Measurements from ENCODE around the gene TSPAN5.
"Not testable (repeated sequence)": the region's sequence is repeated elsewhere in the genome, so short reads cannot be mapped to it uniquely, and the experiment has no call there.

TSPAN5 gene

DNA sequence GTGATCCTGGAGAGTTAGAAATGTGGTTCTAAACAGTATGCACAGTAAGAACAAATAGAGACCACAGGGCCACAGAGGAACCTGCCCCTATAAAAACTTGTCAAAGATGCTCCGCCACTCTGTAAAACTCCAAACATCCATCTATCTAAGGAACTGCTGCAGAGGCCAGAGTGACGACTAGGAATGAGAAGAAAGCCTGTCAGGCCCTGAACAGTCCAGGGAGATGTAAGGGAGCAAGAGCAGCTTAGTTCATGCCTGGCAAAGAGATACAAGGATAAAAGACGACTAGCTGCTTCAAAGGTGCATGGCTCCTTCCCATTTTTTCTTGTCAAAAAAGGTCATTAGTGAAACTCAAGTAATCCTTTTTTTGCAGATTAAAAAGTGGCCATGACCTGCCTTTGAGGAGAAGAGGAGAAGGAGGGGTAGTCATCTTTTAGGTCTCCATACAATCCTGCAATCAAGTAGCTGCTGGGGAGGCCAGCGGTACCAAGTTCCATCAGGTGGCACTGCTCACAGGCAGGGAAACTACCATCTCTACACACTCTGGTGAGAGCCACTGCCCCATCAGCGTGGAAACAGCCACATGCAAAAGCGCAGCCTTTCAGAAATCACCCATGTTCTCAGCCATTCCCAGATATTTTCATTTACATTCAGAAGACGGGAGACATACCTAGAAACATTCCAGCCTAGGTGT, 162.1 kb downstream of the TSPAN5 start:
- DNase-seq (ENCODE audit: low read depth), result no peak

DNA sequence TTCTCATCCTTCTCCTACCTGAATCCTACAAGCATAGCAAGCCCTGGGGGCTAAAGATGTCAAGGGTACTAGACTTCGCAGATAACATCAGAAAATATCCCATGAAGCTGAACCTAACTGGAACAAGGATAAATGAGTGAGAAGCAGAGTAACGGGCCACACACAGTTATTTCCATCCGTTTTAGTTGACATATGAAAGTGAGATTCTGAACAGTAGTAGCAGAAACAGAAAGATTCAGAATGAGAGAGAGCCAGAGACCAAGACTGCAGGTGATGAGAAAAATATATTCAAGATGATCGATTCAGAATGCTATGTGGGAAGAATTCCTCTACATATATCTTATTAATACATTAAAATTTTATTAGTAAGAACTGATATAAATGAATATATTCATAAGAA, 165.1 kb downstream of the TSPAN5 start:
- no peak for DNase-seq (ENCODE audit: low read depth)

DNA sequence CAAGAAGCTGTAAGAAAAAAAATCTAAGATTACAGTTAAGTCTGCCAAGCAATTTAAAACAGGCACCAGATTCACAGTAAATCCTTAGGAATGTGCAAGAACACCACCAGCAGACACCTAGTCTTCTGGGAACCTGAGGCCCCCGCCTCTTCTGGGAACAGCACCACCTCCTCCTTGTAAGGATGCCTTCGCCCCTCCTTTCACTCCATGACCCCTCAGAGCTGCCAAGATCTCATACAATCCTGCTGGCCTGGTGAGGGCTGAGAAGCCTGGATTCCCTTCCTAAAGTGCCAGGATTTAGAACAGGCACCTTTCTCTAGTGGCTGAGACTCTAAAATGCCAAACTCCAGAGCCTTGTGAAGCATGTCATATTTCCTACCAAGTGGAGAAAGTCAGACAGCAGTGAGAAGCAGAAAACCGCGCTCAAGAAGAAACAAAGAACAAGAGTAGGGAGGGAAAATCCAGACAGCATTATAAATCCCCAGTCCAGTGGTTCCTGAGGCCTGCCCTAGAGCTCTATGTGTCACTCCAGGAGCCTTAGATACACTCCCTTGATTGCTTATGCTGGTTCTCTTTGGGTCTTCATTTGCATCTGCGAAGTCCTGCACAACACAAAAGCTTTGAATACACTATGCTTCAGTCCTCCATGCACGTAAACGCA, 166.4 kb downstream of the TSPAN5 start:
- no peak for DNase-seq (ENCODE audit: low read depth)

DNA sequence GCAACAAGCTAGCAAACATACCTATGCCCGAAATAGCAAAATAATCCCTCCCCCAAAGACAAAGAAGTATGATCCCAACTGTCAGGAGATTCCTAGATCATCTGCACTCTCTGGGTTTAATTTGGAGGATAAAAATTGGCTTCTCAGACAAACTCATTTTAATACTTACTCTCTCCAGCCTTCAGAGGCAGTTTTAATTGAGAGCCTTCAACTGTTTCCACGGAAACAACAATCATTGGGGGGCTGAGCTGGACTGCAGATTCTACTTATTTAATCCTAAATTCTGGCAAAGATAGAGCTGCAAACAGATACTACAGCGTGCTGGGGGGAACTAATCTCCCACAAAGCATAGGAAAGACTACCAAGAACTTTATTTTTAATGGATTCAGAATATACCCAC, 168.2 kb downstream of the TSPAN5 start:
- DNase-seq (ENCODE audit: low read depth), result no peak

DNA sequence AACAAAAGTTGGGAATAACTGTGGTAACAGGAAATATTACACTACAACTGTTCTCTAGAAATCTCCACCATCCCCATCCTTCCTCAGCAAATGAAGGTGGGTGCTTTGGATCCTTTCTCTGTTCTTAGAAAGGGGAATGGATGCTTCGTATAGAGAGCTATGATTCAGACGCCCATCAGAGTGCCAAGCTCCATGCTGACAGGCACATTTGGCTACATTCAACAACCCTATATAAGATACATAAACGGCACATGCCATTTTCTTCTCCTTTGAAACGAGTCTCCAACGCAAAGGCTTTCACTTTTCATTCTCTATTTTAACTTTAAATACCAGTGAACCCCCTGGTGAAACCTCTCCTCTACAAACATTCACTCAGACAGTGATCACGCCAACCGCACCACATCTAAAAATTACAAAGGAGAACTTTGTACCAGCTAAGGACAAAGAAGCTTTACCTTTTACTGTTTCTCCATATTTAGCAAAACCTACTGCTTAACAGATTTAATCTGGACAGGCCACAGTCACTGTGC, 172.5 kb downstream of the TSPAN5 start:
- DNase-seq (ENCODE audit: low read depth), result no peak

DNA sequence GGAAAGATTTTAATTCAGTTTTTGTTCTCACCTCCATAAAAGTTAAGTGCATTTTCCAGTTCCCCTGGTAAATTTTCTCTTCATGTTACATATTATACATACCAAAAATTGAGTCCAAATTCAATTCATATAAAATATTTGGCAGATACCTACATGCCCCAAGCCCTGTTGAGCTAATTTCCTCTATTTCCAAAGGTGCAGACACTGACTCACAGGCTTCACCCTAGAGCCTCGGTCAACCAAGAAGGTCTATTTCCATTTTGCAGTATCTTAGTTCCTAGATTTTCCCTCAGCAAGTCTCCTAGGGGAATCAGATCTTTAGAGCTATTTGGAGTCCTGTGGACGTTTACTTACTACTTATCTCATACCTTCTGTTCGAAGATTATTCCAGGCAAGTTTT, 174.4 kb downstream of the TSPAN5 start:
- DNase-seq (ENCODE audit: low read depth), result no peak

DNA sequence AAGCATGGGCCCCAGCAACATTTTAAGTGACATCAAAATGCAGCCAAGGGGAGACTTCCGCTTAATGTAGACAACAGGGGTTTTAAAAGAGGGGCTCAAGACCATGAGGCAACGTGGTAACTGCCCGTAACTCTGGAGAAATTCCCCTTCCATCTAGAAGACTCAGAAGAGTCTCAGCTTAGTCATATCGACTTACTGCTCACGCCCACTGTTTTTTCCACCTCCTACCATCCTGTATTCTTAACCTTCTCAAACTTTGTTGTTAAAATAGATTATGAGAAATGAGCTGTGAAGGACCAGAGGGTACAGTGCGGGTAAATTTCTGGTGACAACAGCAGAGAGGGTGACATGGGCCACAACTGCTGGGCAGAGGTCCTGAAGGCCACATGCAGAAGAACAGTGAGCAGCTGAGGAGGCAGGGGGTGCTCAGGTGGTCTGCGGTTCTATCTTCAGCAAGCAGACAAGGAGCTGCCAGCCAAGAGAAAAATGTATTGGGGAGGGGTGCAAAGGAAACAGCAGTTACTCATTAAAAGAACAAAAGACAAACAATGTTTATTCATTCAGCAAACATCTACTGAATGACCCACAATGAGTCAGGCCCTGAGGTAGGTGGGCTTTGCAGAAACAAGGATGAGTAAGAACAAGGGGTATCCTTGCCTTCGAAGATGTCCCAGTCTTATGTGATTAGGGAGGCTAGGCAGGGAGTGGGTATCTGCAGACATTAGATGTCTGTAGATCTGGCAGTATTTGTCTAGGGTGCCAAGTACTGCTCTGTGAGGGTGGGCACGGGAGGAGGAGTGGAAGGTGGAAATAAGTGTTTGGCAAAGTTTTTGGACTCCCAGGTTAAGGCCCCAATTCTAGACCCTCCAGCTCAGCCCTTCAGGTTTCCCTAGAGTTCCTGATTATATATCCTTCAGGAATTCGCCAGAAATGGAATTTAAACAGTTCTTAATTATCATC, 175.3 kb downstream of the TSPAN5 start:
- no peak for DNase-seq (ENCODE audit: low read depth)

DNA sequence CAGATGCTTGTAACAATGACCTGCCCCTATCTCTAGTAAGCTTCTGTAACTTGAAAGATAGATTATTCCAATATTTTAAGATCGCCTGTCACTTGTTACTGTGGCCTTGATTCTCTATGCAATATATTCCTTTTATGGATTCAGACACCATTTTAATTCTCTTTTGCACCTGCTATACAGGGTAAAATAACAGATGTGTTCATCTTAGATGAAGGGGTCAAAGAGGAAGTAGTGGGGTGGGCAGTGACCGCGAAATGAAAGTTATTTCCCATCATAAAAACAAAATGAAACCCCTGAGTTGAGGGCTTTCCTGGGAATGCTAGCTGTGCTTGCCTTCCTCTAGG, 175.9 kb downstream of the TSPAN5 start:
- DNase-seq (ENCODE audit: low read depth), result no peak

DNA sequence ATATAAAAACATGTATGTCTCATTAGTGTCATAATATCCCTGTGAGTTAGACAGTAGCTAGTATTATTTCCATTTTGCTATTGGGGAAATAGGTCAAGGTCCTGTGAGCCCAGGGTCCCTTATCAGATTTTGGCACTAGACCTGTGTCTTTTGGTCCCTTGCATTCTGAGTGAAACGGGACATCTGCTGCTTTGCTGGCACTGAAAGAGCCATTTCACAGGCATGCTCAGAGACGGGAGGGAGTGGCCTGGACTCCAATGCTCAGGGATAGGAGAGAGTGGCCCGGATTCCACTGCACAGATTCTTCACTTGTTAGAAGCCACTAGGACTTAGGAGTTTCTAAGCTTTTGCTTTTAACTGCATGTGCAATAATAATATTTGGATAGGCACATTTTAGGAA, 177.2 kb downstream of the TSPAN5 start:
- DNase-seq (ENCODE audit: low read depth), result no peak

DNA sequence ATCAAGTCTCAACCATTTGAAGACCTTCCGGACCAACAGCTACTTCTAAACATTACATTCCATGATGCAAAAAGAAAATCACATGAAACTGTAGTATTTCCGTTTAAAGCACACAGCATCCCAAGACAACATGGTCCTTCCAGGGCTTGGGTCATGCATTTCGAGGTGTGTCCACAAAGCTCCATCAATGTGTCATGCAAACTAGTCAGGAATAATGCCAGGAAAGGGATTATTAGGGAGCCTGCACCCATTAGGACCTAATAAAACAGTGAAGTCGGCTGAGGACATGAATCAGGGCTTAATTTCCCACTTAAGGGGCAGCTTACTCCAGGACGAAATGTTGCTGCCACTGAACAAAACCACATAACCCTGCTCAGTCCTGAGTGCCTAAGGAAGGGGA, 177.9 kb downstream of the TSPAN5 start:
- no peak for DNase-seq (ENCODE audit: low read depth)

DNA sequence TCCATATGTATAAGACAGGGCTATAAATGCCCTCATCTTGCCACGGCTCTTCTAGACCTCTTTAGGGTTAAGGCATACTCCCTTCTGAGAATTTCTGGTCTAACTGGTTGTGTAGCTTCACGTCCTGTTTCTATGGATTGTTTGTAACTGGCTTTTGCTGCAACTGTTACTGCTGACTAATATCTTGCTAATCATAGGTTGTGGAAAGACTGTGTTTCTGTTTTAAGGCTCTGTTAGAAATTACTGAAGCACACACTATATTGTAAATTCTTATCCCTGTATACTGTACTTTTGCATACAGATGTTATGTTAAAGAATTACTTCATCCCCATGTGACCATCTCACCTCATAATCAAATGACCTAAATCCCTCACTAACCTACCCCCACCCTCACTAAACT, 178.8 kb downstream of the TSPAN5 start:
- DNase-seq (ENCODE audit: low read depth), result not testable (repeated sequence)

DNA sequence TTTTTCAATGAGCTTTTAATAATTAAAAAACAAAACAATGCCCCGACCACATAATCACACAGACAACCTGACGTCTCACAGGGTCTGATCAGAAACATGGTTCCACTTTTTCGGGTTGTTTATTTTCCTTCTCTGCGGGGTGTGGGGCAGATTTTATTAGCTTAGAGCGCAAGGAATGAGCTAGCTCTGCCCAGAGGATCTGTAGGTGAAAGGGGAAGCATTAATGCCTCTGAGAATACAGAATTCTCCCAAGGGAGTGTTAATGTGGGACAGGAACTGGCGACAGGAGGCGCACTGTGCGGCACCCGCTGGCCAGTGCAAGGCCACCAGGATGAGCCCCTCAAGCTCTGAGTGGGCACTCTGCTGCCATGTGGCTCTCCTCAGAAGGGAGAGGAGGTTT, 181.5 kb downstream of the TSPAN5 start:
- no peak for DNase-seq (ENCODE audit: low read depth)

DNA sequence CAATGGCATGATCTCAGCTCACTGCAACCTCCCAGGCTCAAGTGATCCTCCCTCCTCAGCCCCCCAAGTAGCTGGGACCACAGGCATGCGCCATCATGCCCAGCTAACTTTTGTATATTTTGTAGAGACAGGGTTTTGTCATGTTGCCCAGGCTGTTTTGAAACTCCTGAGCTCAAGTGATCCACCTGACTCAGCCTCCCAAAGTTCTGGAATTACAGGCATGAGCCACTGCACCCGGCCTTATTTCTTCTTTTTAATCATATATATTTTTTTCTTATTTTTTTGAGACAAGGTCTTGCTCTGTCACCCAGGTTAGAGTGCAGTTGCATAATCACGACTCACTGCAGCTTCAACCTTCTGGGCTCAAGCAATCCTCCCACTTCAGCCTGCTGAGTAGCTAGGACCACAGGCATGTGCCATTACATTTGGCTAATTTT, 184.0 kb downstream of the TSPAN5 start:
- DNase-seq (ENCODE audit: low read depth), result no peak

DNA sequence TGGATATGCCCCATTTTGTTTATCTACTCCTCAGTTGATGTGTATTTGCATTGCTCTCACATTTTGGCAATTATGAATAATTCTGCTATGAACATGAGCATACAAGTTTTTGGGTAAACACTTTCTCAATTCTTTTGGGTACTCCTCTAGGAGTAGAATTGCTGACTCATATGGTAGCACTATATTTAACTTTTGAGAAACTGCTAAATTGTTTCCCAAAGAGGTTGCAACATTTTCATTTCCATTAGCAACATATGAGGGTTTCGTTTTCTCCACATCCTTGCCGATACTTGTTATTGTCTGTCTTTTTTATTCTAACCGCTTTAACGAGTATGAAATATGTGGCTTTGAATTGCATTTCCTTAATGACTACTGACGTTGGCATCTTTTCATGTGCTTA, 185.4 kb downstream of the TSPAN5 start:
- DNase-seq (ENCODE audit: low read depth), result no peak

DNA sequence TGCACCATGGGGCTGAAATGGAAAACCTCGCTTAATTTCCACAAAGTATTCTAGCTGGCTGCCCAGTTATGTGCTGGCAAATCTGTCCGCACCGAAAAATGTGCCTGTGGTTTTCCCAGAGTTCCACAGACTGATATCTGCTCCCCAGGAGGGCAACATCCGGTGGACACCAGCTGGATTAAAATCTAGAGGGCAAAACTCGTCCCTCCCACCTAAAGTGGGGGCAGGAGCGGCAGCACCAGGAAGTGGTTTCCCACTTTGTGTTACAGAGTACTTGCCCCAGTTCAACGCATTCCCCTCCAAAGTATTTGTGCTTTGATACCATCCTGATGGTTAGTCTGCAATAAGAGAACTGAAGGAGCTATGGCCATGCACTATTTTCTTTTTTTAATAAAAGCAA, 187.6 kb downstream of the TSPAN5 start:
- no peak for DNase-seq (ENCODE audit: low read depth)

DNA sequence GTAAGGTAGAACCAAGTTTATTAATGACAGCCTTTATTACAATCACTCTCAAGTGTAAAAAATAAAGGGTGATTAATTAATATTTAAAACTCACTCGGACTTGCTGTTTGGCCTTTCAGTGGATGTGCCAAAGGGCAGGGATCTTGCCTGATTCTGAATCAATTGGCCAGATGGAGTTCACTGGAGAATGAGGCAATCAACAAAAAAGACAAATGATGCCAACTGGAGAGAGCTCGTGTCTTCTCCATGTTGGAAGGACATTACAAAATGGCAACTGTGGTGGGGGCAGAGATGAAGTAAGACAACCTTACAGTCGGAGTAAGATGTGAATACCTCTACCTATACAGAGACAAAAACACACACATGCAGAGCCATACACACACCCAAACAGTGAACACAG, 188.0 kb downstream of the TSPAN5 start:
- no peak for DNase-seq (ENCODE audit: low read depth)

DNA sequence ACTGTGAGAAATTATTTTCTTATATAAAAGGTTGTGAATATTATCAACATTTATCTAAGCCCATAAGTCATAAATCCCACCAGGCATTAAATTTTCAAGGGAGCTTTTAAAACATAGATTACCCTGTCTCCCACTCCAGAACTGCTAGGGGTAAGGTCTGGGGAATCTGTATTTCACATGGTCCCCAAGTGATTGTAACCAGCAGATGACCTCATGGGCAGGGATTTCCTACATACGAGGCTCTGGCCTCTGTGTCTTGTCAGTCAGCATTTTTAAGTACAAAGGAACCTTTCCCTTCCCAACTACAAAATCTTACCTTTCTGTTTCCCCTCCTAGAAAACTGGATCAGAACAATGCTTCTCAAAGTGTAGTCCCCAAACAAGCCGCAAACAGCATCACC, 188.6 kb downstream of the TSPAN5 start:
- no peak for DNase-seq (ENCODE audit: low read depth)

DNA sequence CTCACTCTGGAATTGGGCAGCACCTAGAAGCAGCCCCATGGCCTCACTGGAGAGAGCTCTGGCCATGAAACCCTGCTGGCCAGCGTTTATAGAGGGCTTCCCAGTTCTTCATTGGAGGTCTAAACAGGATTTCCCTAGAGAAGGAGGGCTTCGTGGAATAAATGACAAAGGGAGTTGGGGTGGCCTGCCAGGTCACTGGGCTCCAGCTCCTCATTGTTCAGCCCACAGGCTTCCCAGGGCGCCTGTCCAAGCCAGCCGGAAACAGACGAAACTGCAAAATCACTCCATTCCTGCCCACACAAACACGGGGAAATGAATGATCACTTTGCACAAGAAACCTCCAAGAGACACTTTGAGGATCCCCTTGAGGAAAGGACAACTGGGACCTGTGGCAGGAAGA, 189.7 kb downstream of the TSPAN5 start:
- DNase-seq (ENCODE audit: low read depth), result no peak

DNA sequence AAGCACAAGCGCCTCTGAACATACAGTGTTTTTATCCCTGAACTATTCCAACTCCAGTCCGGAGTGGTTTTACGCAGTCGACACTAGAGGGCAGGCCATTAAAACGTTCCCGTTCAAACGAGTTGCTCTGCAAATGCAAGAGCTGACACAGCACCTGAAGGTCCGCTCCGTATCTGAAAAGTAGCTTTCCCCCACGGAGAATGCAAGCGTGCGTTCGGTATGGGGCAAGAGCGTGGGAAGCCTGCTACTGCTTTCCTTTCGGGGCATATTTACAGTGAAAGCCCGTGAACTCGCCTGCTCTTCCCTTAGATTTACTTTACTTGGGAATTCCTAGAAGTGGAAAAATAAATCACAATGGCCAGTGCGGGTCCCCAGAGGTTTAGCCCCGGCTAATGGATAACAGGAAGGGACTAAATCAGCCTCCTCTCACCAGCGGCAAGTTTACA, 190.8 kb downstream of the TSPAN5 start:
- peak; percentile 59 for DNase-seq (ENCODE audit: low read depth)

DNA sequence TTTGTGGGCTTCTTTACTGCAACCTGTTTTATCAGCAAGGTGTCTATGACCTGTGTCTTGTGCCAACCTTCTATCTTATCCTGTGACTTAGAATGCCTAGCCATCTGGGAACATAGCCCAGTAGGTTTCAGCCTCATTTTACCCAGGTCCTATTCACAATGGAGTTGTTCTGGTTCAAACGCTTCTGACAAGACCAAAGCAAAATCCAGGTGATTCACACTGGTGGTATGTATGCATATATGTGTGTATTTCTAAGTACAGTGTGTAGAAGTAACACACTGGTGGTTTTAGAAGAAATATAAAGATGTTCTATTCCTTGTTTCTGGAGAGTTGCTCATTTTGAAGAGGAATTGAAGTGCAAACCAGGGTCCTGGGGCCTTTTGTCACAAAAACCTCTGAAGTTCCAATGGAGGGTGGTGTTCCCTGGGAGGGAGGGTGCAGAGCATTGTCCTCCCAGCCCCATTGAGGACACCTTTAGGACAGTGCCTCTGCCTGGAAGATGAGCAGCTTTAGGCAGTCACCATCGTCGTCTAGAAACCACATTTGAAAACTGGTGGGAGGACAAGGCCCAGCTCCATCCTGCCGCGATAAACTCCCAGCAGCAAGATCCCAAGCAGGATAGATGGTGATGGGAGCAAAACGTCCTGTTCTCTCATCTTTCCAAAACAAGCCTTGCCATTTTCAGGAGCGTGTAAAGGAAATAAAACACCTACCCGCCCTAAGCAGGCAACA, 191.4 kb downstream of the TSPAN5 start:
- DNase-seq (ENCODE audit: low read depth), result no peak

DNA sequence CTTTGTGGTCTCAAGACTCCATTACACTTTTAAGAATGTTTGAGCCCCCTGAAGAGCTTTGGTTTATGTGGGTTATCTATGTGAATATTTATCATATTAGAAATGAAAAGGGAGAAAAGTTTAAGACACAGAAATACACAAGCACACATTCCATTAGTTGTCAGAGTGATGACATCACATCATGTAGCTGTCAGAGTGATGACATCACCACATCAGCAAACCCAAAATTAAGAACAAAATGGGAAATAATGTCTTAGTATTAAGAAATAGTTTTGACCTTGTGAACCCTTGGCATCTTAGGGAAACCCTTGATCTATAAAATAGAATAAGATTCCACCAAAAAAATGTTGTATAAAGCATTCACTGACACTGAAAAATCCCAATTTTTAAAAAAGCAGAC, 195.9 kb downstream of the TSPAN5 start:
- no peak for DNase-seq (ENCODE audit: low read depth)

All from T follicular helper cell (primary cell).